Liver (tissue), 9 donors: ENCODE results near the gene MTX1. TPM values are rescaled to one million over a fixed set of nuclear protein-coding genes. Genes with fewer than 3 reads are reported as not detected.
A peak's percentile ranks its signal among the peaks of the same experiment; 100 is the strongest.

Experiments
- DNase-seq: peaks from one replicate; pipeline ENCODE4 v3.0.0-alpha.2; 2017; ENCODE audit warnings: low spot score
- H3K27ac ChIP-seq, 2 donors: one replicate each; pipeline ENCODE4 v1.7.0; 2013; ENCODE audit warnings: inconsistent platforms in 2 of 2, low read length in 2 of 2, control low read depth in 1 of 2, low read depth in 1 of 2, mild to moderate bottlenecking in 1 of 2
- H3K27me3 ChIP-seq, 4 donors: one replicate each; pipeline versions ENCODE4 v1.6.1 to v1.7.0; 2013; ENCODE audit warnings: low read length in 3 of 4, inconsistent platforms in 1 of 4, mild to moderate bottlenecking in 1 of 4, moderate library complexity in 1 of 4; ENCODE audit not compliant: control insufficient read depth in 4 of 4, insufficient read depth in 4 of 4
- H3K36me3 ChIP-seq, 4 donors: one replicate each; pipeline versions ENCODE4 v1.6.1 to v1.7.0; 2013; ENCODE audit warnings: low read length in 3 of 4, mild to moderate bottlenecking in 3 of 4, low read depth in 1 of 4, moderate library complexity in 1 of 4; ENCODE audit not compliant: control insufficient read depth in 4 of 4, insufficient read depth in 3 of 4
- H3K4me1 ChIP-seq, 4 donors: one replicate each; pipeline versions ENCODE4 v1.6.1 to v1.7.0; 2013; ENCODE audit warnings: low read length in 3 of 4, mild to moderate bottlenecking in 3 of 4, moderate library complexity in 1 of 4; ENCODE audit not compliant: control insufficient read depth in 4 of 4, insufficient read depth in 4 of 4
- H3K4me3 ChIP-seq, 3 donors: one replicate each; pipeline versions ENCODE4 v1.6.1 to v1.7.0; 2013; ENCODE audit warnings: low read length in 3 of 3, control low read depth in 1 of 3, low read depth in 1 of 3, mild to moderate bottlenecking in 1 of 3
- H3K9ac ChIP-seq, 2 donors: one replicate each; pipeline ENCODE4 v1.7.0; 2013; ENCODE audit warnings: low read length in 2 of 2, mild to moderate bottlenecking in 2 of 2, moderate library complexity in 2 of 2, control low read depth in 1 of 2, low read depth in 1 of 2
- H3K9me3 ChIP-seq, 4 donors: one replicate each; pipeline versions ENCODE4 v1.6.1 to v1.7.0; 2013; ENCODE audit warnings: low read length in 3 of 4; ENCODE audit not compliant: control insufficient read depth in 4 of 4
- CTCF ChIP-seq: fragments of 150-350 bp; IDR thresholded peaks from 2 replicates; pipeline ENCODE4 v1.5.1; 2017; ENCODE audit warnings: improper control_type of control experiment, low read depth, low read length; ENCODE audit not compliant: missing input control
- GABPA ChIP-seq, 2 donors: IDR thresholded peaks in 1 of 2; conservative IDR thresholded peaks in 1 of 2; 2 replicates each; pipeline ENCODE4 v1.6.1; 2016; ENCODE audit warnings: antibody characterized with exemption in 2 of 2, mild to moderate bottlenecking in 1 of 2, moderate library complexity in 1 of 2
- JUND ChIP-seq, 2 donors: IDR thresholded peaks; 2 replicates each; pipeline ENCODE4 v1.6.1; 2016; ENCODE audit warnings: antibody characterized with exemption in 2 of 2
- RAD21 ChIP-seq, 2 donors: IDR thresholded peaks; 2 replicates each; pipeline ENCODE4 v1.6.1; 2016; ENCODE audit warnings: antibody characterized with exemption in 2 of 2, mild to moderate bottlenecking in 2 of 2
- YY1 ChIP-seq: IDR thresholded peaks from 2 replicates; pipeline ENCODE4 v1.6.1; 2016; ENCODE audit warnings: antibody characterized with exemption, mild to moderate bottlenecking
- WGBS: extraction: QIAGEN DNeasy Blood & Tissue Kit; methylation state at CpG from one replicate; pipeline ENCODE4 v1.1.7; 2013; 5-methylcytosine and 5-hydroxymethylcytosine counted together
- polyA plus RNA-seq, 2 donors: library from polyadenylated mRNA; stranded (reverse) in 1 of 2; unstranded in 1 of 2; fragments of 200-250 nt in 1 of 2; fragments of >200 nt in 1 of 2; fragmentation: Nextera tagmentation in 1 of 2; extraction: Ambion mirVana in 1 of 2; gene quantifications; one replicate each; pipeline versions ENCODE4 v1.2.1 to v1.2.3, GENCODE V29; 2013 to 2015
- total RNA-seq, 2 donors: library from RNA; depleted of rRNA; stranded (reverse); fragments of >200 nt; gene quantifications; one replicate each; pipeline ENCODE4 v1.2.3, GENCODE V29; 2014
- TF ChIP-seq, protein P1 (sequence below): IDR thresholded peaks from 2 replicates; pipeline ENCODE4 v1.6.1; 2016; ENCODE audit warnings: antibody characterized with exemption, mild to moderate bottlenecking
- donor health status: healthy.
- donor health status: healthy.
- donor health status: healthy.
- donor health status: healthy.
- donor health status: healthy.

Gene MTX1
- total and polyA plus RNA-seq, 4 donors, result 19.6 to 38.4 (median 28.5) TPM

DNA sequence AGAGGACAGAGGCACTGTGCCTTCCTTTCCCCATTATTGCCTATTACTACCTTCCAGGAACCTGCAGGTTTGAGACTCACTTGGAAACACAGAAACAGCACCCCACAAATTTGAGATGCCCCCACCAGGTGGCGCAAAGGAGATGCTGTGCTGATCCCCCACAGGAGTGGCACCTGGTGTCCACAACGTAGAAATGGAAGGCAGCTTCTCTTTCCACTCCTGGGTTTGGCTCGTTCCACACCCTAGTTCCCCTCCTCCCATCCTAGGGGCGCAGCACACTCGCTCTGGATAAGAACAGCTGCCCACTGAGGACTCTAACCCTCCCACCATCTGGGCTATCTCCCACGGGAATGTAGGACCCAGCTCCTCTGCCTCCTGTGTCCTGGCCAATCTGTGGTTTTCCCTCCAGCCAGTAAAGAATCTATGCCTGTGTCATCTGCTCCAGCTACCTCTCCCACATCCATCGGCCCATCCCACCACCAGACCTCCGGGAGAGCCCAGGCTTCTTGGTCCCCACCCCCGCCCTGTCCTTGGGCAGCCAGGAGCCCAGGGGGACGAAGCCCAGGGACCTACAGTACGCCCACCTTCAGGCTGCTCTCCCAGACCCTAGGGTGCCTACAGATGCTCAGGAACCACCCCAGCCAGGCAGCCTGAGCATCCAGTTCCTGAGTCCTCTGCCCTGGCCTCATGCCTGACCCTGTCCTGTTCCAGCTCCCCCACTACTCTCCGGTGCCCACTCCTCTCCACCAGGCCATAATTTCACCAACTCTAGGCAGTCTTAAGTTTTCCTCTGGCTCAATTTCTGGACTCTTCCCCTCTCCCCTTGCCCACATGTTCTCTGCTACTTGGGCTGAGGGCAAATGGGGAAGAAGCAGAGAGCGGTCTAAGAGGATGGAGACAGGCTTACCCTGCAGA is 1.3 kb upstream of the MTX1 start (continued):
- TF ChIP-seq, protein P1, sequence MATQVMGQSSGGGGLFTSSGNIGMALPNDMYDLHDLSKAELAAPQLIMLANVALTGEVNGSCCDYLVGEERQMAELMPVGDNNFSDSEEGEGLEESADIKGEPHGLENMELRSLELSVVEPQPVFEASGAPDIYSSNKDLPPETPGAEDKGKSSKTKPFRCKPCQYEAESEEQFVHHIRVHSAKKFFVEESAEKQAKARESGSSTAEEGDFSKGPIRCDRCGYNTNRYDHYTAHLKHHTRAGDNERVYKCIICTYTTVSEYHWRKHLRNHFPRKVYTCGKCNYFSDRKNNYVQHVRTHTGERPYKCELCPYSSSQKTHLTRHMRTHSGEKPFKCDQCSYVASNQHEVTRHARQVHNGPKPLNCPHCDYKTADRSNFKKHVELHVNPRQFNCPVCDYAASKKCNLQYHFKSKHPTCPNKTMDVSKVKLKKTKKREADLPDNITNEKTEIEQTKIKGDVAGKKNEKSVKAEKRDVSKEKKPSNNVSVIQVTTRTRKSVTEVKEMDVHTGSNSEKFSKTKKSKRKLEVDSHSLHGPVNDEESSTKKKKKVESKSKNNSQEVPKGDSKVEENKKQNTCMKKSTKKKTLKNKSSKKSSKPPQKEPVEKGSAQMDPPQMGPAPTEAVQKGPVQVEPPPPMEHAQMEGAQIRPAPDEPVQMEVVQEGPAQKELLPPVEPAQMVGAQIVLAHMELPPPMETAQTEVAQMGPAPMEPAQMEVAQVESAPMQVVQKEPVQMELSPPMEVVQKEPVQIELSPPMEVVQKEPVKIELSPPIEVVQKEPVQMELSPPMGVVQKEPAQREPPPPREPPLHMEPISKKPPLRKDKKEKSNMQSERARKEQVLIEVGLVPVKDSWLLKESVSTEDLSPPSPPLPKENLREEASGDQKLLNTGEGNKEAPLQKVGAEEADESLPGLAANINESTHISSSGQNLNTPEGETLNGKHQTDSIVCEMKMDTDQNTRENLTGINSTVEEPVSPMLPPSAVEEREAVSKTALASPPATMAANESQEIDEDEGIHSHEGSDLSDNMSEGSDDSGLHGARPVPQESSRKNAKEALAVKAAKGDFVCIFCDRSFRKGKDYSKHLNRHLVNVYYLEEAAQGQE, result no peak

DNA sequence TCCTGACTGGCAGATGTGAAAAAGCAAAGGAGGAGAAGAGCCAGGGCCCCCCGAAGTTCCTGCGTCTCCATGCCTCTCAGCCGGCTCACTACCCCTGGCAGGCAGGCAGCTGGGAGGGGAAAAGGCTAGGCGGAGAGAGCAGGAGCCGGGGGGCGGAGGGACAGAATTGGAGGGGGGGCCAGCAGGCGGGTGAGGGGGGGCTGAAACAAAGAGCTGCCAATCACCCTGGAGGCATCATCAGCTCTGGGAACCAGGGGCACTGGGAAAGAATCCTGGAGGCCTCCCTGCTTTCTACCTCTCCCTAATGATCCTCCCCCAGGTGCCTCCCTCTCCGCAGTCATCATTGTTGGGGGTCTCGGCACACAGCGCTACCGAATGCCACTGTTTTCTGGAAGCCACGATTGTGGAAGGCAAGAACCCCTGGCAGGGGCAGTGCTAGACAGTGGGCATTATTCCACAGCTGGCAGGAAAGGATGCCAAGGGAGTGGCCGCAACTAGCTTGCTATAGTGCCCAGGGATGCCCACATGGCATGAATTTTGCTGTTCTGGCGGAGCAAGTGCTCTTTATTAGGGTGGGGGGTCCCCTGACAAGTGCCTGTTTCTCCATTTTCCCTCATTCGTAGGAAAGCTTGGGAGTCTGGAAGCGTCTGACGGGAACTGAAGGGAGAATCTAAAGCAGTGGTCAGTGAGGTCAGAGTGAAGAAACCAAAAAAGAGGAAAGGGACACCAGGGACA is 522 bp upstream of the MTX1 start, which contains the start of gene THBS3:
Gene THBS3, minus strand, starts transcription at position 92 of the 735 bp plus-strand sequence. Its CDS starts 21 bp downstream, at position 71.
- Histone ChIP-seq H3K4me1 (peaks cover 2 to 28% (median 24%) of the 10 kb centered on the region in 4 donors), H3K36me3 (peaks cover 0 to 7% (median under 1%) of the 10 kb centered on the region in 4 donors), H3K27ac (peak within 1 kb of the TSS; percentile 88 to 96), H3K27me3 (no peaks in the 10 kb centered on the region), H3K4me3 (peak within 1 kb of the TSS; percentile 78 to 97 (median 81)), H3K9me3 (no peaks in the 10 kb centered on the region), H3K9ac (peak within 1 kb of the TSS; percentile 21 to 80)
- WGBS, result 37% methylated on average over 17 of the region's 17 CpGs
- DNase-seq, result no peak
- no peak for TF ChIP-seq CTCF
- no peak for TF ChIP-seq RAD21 (IDR thresholded peaks at IDR 0.05)

DNA sequence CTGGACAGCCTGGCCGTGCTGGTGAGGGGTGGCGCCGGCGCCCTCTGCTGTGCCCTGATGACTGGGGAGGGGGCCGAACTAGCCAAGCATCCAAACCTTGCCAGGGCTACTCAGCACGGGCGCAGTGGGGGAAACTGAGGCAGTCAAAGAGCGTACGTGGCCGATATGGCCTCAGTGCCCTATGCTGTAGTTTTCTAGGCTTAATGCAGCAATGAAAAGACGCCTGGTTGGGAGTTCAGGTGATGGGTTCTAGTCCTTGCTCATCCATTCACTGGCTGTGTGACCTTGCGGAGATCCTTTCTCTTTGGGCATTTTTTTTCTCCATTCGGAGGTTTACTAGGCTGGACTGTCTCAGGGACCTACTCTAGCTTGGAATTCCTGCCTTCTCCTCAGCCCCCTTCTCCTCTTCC is 822 bp downstream of the MTX1 start:
- H3K9me3 ChIP-seq, result no peaks in the 10 kb centered on the region
- peak overlapping the region; percentile 81 to 97 (median 91) for H3K4me3 ChIP-seq
- peak overlapping the region; percentile 88 to 96 for H3K27ac ChIP-seq
- H3K4me1 ChIP-seq, result peaks cover 2 to 28% (median 24%) of the 10 kb centered on the region in 4 donors
- H3K9ac ChIP-seq, result peak overlapping the region; percentile 57 to 61
- H3K36me3 ChIP-seq, result peaks cover 0 to 7% (median under 1%) of the 10 kb centered on the region in 4 donors
- TF ChIP-seq GABPA (IDR thresholded peaks at IDR 0.05 in 1 of 2, conservative IDR thresholded peaks at IDR 0.05 in 1 of 2) (peak in 1 of 2 donors; percentile 15), YY1 (peak; percentile 60), JUND (IDR thresholded peaks at IDR 0.05) (no peak)
- WGBS, result 4% methylated on average over 13 of the region's 13 CpGs
- H3K27me3 ChIP-seq, result no peaks in the 10 kb centered on the region
- no peak for DNase-seq
